ENCODE results near the gene DLK2.
"Not testable (repeated sequence)": the region's sequence is repeated elsewhere in the genome, so short reads cannot be mapped to it uniquely, and the experiment has no call there.

The DLK2 gene

GRCh38 chr6:43499028-43499815 is 43.9 kb upstream of the DLK2 start:
- peaks cover 2% of the 10 kb centered on the region for H3K4me1 ChIP-seq
- no peak overlapping the region for H3K27ac ChIP-seq
- H3K4me2 ChIP-seq (ENCODE audit: low read length) = no peak overlapping the region
- peaks cover 2% of the 10 kb centered on the region for H3K79me2 ChIP-seq
- no peak overlapping the region for H3K9ac ChIP-seq
- no peaks in the 10 kb centered on the region for H3K9me3 ChIP-seq (ENCODE audit: control insufficient read depth, low read length)
- H3K4me3 ChIP-seq (ENCODE audit: low read depth, low read length) = no peak overlapping the region
- no peaks in the 10 kb centered on the region for H3K27me3 ChIP-seq (ENCODE audit: control insufficient read depth, insufficient read depth, low read length)
- no peak overlapping the region for H2AFZ ChIP-seq
- no peaks in the 10 kb centered on the region for H3K36me3 ChIP-seq (ENCODE audit: control insufficient read depth, insufficient read depth, low read length)
- no peak for TF ChIP-seq CTCF (IDR thresholded peaks at IDR 0.05)

GRCh38 chr6:43498291-43498690 is 42.9 kb upstream of the DLK2 start:
- not testable (repeated sequence) for H3K27me3 ChIP-seq (ENCODE audit: control insufficient read depth, insufficient read depth, low read length); H3K79me2 ChIP-seq; H3K4me1 ChIP-seq; H2AFZ ChIP-seq; H3K36me3 ChIP-seq (ENCODE audit: control insufficient read depth, insufficient read depth, low read length); H3K9me3 ChIP-seq (ENCODE audit: control insufficient read depth, low read length); H3K4me2 ChIP-seq (ENCODE audit: low read length); H3K27ac ChIP-seq; H3K4me3 ChIP-seq (ENCODE audit: low read depth, low read length); H3K9ac ChIP-seq

- no peak overlapping the region for H3K27ac ChIP-seq
- H3K9ac ChIP-seq = no peak overlapping the region
- H3K4me2 ChIP-seq (ENCODE audit: low read length) = no peak overlapping the region
- H3K79me2 ChIP-seq = peaks cover 6% of the 10 kb centered on the region
- TF ChIP-seq CTCF (IDR thresholded peaks at IDR 0.05) = no peak
- H3K27me3 ChIP-seq (ENCODE audit: control insufficient read depth, insufficient read depth, low read length) = no peaks in the 10 kb centered on the region
- H3K4me1 ChIP-seq = peaks cover 2% of the 10 kb centered on the region
- H3K9me3 ChIP-seq (ENCODE audit: control insufficient read depth, low read length) = no peaks in the 10 kb centered on the region
- no peaks in the 10 kb centered on the region for H3K36me3 ChIP-seq (ENCODE audit: control insufficient read depth, insufficient read depth, low read length)
- no peak overlapping the region for H2AFZ ChIP-seq
- no peak overlapping the region for H3K4me3 ChIP-seq (ENCODE audit: low read depth, low read length)
Measured at GRCh38 chr6:43497689-43498088, 42.3 kb upstream of the DLK2 start.

GRCh38 chr6:43497129-43497396 is 41.7 kb upstream of the DLK2 start:
- Histone ChIP-seq H3K4me3 (ENCODE audit: low read depth, low read length) (no peak overlapping the region), H2AFZ (no peak overlapping the region), H3K27me3 (ENCODE audit: control insufficient read depth, insufficient read depth, low read length) (no peaks in the 10 kb centered on the region), H3K79me2 (peaks cover 9% of the 10 kb centered on the region), H3K4me2 (ENCODE audit: low read length) (no peak overlapping the region), H3K9me3 (ENCODE audit: control insufficient read depth, low read length) (no peaks in the 10 kb centered on the region), H3K9ac (no peak overlapping the region), H3K4me1 (peaks cover 2% of the 10 kb centered on the region), H3K36me3 (ENCODE audit: control insufficient read depth, insufficient read depth, low read length) (no peaks in the 10 kb centered on the region), H3K27ac (no peak overlapping the region)
- TF ChIP-seq CTCF (IDR thresholded peaks at IDR 0.05) = no peak

- TF ChIP-seq CTCF (IDR thresholded peaks at IDR 0.05) = peak; percentile 45
- Histone ChIP-seq H3K4me3 (ENCODE audit: low read depth, low read length) (no peak overlapping the region), H3K4me1 (peaks cover 2% of the 10 kb centered on the region), H3K36me3 (ENCODE audit: control insufficient read depth, insufficient read depth, low read length) (no peaks in the 10 kb centered on the region), H3K9me3 (ENCODE audit: control insufficient read depth, low read length) (no peaks in the 10 kb centered on the region), H3K27ac (no peak overlapping the region), H3K9ac (no peak overlapping the region), H3K79me2 (peaks cover 9% of the 10 kb centered on the region), H3K4me2 (ENCODE audit: low read length) (no peak overlapping the region), H3K27me3 (ENCODE audit: control insufficient read depth, insufficient read depth, low read length) (no peaks in the 10 kb centered on the region), H2AFZ (no peak overlapping the region)
Measured at GRCh38 chr6:43496370-43497128, 41.2 kb upstream of the DLK2 start.
